Muscle of arm (tissue), 12 donors: ENCODE data around the gene ABCA1. TPM values are rescaled to one million over a fixed set of nuclear protein-coding genes. Genes with fewer than 3 reads are reported as not detected.
"Not testable (repeated sequence)": the region's sequence is repeated elsewhere in the genome, so short reads cannot be mapped to it uniquely, and the experiment has no call there.

Experiments
- DNase-seq: peaks from one replicate; pipeline ENCODE4 v3.0.0-alpha.2; 2013
- polyA plus RNA-seq, 12 donors: library from polyadenylated mRNA; unstranded; fragments of 120-200 nt; gene quantifications; one replicate each; pipeline ENCODE4 v1.2.1, GENCODE V29; 2013; ENCODE audit not compliant: insufficient read length in 12 of 12

ABCA1 gene
- polyA plus RNA-seq, 12 donors = 3.9 to 10.8 (median 6.0) TPM; not detected in 1

GRCh38 chr9:104769029-104769428 lies 158.9 kb downstream of the ABCA1 start:
- not testable (repeated sequence) for DNase-seq

DNA sequence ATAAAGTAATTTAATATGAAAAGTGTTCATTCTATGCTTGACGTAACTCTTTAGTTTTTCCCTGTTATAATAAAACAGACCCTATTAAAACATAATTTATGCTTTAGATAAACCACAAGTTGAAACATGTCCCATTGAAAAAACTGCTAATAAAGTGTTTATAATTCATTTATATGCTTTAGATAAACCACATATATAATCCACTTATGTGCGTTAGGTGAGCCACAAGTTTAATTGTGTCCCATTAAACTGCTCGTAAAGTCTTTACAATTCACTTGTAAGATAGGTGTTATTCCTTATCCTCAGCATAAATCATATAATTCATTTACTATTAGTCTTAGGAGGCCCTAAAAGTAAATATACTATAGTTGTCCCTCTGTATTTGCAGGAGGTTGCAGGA lies 160.4 kb downstream of the ABCA1 start:
- DNase-seq = no peak

DNA sequence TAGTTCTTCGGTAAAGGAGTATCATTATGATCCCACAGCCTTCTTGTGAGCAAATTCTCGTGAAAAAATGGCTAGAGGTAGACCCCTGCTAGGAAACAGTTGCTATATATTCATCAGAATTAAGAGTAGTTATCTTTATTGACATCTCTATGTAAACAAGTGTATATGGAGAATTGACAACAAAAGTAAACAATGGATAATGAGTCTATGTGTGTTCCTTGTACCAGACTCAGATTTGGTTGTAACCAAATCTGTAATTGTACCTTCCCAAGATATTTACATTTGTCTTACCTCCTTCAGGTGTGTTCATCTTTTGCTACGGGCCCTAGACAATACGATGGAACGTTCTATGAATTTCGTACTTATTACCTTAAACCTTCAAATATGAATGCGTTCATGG lies 161.9 kb downstream of the ABCA1 start:
- DNase-seq = no peak

- DNase-seq = no peak
These were observed 162.8 kb downstream of the ABCA1 start for GRCh38 chr9:104765138-104765537.

- no peak for DNase-seq
These were observed 169.0 kb downstream of the ABCA1 start for GRCh38 chr9:104758974-104759373.

DNA sequence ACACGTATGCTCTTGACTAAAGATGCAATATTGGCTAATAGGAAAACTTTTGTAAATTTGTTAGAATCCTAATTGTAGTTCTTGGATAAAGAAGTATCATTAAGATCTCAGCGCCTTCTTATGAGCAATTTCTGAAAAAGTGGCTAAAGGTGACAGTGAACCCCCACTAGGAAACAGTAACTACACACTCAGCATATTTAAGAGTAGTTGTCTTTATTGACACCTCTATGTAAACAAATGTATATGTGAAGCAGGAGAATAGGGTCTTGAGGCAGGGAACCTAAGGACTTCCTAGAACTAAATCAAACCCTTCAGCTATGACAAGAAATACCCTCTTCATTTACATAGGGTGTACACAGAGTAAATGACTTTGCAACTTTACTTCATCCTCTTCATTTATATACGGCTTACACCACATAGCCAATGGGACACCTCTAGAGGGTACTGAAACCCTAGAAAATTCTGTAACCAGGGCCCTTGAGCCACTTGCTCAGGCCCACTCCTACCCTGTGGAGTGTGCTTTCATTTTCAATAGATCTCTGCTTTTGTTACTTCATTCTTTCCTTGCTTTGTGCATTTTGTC lies 177.7 kb downstream of the ABCA1 start:
- no peak for DNase-seq

- peak; percentile 71 for DNase-seq
These were observed 179.5 kb downstream of the ABCA1 start for GRCh38 chr9:104748359-104749031.

- peak; percentile 88 for DNase-seq
These were observed 180.2 kb downstream of the ABCA1 start, which contains the start of gene NIPSNAP3A for GRCh38 chr9:104747565-104748358. Gene NIPSNAP3A, plus strand, starts transcription at chr9:104747683. Its CDS starts 110 bp downstream, at chr9:104747793.

GRCh38 chr9:104747245-104747564 lies 180.8 kb downstream of the ABCA1 start:
- no peak for DNase-seq

- DNase-seq = no peak
These were observed 181.2 kb downstream of the ABCA1 start for GRCh38 chr9:104746798-104747197.

DNA sequence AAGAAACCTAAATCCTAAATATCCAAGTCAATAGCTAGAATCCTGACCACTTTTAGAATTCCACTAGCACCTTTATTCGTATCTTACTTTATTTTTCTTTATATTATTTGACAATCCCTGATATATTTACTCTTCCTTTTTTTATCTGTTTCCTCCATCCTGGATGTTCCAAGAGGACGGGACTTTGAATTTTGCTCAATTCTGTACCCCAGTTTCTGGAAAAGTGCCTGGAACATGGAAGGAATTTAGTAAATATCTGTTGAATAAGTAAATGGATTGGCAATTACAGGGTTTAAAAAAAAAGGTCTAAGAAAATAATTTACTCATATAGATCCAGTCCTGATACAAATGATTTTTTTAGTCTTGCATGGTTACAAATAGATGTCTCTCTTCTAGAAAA lies 181.7 kb downstream of the ABCA1 start:
- no peak for DNase-seq

DNA sequence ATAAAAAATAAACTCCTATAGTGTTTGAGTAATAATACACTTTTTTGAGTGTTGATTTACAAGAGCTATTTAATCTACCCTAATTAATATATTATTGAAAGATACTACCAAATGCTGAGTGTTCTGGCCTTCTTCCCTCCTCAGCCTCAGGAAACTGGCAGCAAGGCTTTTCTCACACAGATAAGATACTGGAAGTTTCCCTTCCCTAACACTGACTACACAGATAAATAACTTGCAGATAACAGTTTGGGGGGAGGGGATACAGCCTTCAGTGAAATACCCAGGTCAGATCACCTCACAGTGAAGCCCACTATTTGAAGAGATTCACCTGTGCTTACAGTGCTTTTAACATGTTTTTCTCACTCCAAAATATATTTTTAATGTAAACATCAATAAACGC lies 182.1 kb downstream of the ABCA1 start:
- DNase-seq = no peak

- peak; percentile 76 for DNase-seq
These were observed 184.5 kb downstream of the ABCA1 start for GRCh38 chr9:104743376-104743985.

DNA sequence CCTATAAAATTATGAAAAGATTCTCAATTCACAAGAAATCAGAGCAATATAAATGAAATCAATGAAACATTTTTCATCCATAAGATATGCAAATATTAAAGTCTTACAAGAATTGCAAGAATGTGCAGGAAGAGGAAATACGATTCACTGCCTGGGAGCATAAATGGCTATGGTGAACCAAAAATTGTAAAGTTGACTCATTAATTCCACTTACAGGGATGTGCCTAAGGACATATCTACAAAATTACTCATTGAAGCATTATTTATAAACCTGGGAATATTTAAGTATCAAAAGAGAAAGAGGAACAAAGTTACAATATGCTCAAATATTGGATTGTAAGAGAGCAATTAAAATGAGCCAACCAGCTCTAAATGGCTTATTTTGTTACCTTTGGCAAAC lies 187.3 kb downstream of the ABCA1 start:
- DNase-seq = no peak

DNA sequence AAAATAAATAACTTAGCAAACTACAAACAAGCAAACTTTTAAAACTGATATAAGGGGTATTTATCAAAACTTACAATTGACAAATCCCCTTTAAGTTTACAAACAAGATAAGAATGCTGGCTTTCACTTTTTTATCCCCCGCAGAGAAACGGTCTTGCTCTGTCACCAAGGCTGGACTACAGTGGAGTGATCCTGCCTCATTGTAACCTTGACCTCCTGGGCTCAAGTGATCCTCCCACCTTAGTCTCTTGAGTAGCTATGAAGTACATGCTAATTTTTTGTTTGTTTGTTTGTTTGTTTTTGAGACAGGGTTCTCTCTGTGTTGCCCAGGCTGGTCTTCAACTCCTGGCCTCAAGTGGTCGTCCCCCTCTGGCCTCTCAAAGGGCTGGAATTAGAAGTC lies 189.5 kb downstream of the ABCA1 start:
- no peak for DNase-seq

Other genes with a start within 250 kb of the ABCA1 start
- not detected for gene OR13D1, start 233.6 kb downstream of the ABCA1 start, polyA plus RNA-seq
- gene NIPSNAP3A, start 180.5 kb downstream of the ABCA1 start, polyA plus RNA-seq = 10 to 100 TPM in 11 of 12 donors, not detected in 1; 34.8 to 81.0 (median 62.3) TPM
- gene NIPSNAP3B, start 164.0 kb downstream of the ABCA1 start, polyA plus RNA-seq = 10 to 100 TPM in 11 of 12 donors, not detected in 1; 11.5 to 39.2 (median 22.6) TPM